Measurements from ENCODE around the gene KDM2A.

DNA sequence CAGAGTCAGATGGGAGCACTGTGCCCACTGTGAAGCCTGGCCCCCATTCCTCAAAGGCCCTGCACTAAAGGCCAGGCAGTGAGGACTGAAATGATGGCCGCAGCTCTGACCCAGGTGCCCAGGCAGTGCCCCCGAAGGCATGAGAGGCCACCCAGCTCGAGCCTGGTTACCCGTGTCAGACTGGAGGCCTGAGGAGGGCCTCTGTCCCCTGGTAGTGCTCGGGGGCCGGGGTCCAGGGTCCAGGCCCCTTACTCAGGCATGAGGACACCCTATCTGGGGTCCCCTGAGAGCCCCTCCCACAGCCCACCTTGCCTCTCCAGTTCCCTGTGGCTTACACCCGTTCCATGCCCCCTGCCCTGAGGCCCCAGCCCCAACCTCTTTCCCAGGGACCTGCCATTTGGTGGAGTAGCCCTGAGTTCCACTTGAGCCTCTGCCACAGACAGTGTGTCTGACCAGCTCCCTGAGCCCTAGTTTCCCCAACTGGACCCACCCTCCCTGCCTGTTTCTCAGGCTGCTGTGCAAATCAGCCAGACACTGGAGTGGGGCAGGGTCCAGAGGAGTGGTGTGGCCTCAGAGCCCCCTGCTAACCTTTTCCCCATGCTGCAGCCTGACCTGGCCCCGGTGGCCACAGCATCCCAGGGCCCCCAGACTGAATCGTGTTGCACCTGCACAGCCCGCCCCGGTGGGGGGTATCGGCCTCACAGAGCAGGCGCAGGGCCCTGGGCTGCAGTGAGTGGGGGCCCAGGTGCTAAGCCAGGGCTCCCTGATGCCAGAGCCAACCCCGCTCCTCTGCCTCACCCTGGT, 159.3 kb downstream of the KDM2A start:
- TF ChIP-seq, protein P1, sequence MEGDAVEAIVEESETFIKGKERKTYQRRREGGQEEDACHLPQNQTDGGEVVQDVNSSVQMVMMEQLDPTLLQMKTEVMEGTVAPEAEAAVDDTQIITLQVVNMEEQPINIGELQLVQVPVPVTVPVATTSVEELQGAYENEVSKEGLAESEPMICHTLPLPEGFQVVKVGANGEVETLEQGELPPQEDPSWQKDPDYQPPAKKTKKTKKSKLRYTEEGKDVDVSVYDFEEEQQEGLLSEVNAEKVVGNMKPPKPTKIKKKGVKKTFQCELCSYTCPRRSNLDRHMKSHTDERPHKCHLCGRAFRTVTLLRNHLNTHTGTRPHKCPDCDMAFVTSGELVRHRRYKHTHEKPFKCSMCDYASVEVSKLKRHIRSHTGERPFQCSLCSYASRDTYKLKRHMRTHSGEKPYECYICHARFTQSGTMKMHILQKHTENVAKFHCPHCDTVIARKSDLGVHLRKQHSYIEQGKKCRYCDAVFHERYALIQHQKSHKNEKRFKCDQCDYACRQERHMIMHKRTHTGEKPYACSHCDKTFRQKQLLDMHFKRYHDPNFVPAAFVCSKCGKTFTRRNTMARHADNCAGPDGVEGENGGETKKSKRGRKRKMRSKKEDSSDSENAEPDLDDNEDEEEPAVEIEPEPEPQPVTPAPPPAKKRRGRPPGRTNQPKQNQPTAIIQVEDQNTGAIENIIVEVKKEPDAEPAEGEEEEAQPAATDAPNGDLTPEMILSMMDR (IDR thresholded peaks at IDR 0.05; ENCODE audit: insufficient read depth, low read length): no peak
- TF ChIP-seq POLR2AphosphoS5 (IDR thresholded peaks at IDR 0.05; ENCODE audit: low read depth) (peak; percentile 52; the same call in 1 of the 2 replicates), SPI1 (IDR thresholded peaks at IDR 0.05; ENCODE audit: borderline replicate concordance, low read depth) (no peak)
- TF ChIP-seq, protein P2, sequence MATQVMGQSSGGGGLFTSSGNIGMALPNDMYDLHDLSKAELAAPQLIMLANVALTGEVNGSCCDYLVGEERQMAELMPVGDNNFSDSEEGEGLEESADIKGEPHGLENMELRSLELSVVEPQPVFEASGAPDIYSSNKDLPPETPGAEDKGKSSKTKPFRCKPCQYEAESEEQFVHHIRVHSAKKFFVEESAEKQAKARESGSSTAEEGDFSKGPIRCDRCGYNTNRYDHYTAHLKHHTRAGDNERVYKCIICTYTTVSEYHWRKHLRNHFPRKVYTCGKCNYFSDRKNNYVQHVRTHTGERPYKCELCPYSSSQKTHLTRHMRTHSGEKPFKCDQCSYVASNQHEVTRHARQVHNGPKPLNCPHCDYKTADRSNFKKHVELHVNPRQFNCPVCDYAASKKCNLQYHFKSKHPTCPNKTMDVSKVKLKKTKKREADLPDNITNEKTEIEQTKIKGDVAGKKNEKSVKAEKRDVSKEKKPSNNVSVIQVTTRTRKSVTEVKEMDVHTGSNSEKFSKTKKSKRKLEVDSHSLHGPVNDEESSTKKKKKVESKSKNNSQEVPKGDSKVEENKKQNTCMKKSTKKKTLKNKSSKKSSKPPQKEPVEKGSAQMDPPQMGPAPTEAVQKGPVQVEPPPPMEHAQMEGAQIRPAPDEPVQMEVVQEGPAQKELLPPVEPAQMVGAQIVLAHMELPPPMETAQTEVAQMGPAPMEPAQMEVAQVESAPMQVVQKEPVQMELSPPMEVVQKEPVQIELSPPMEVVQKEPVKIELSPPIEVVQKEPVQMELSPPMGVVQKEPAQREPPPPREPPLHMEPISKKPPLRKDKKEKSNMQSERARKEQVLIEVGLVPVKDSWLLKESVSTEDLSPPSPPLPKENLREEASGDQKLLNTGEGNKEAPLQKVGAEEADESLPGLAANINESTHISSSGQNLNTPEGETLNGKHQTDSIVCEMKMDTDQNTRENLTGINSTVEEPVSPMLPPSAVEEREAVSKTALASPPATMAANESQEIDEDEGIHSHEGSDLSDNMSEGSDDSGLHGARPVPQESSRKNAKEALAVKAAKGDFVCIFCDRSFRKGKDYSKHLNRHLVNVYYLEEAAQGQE (IDR thresholded peaks at IDR 0.05; ENCODE audit: insufficient replicate concordance, low read depth): no peak

All from HL-60 (cell line).